ENCODE results near the gene PFDN4. TPM values are rescaled to one million over a fixed set of nuclear protein-coding genes. Genes with fewer than 3 reads are reported as not detected.

Gene PFDN4
- total and polyA plus RNA-seq, 2 of the 4 experiments (the other 2 are of a cell fraction), result 14.9 to 93.2 TPM

GRCh38 chr20:54176610-54177009 lies 31.3 kb upstream of the PFDN4 start:
- Histone ChIP-seq H3K23ac (ENCODE audit: low read depth, low read length) (no peak overlapping the region), H3K9ac (ENCODE audit: low read depth, low read length) (no peak overlapping the region), H3K4me3 (ENCODE audit: insufficient read depth, low read depth, low read length) (no peak overlapping the region), H2AK9ac (replicated peaks; ENCODE audit: low read depth, low read length, poor library complexity) (no peak overlapping the region), H3K9me1 (ENCODE audit: insufficient read depth, low read length) (no peaks in the 10 kb centered on the region), H3K27ac (ENCODE audit: insufficient read depth, low read length) (no peak overlapping the region), H2AK5ac (ENCODE audit: low read depth, low read length) (no peak overlapping the region), H3K18ac (ENCODE audit: low read depth, low read length) (no peak overlapping the region), H3K79me1 (ENCODE audit: low read depth in 1 of 2, low read length in 2 of 2) (no peaks in the 10 kb centered on the region), H4K8ac (ENCODE audit: low read depth in 2 of 2, low read length in 2 of 2) (no peak overlapping the region), H3K14ac (replicated peaks; ENCODE audit: low read depth, low read length) (no peak overlapping the region), H3K9me3 (ENCODE audit: control insufficient read depth, insufficient read depth, low read length) (no peaks in the 10 kb centered on the region), H2BK5ac (ENCODE audit: low read depth, low read length, poor library complexity, severe bottlenecking) (no peak overlapping the region), H2BK15ac (ENCODE audit: low read depth, low read length) (no peak overlapping the region), H3K4me1 (ENCODE audit: control insufficient read depth, insufficient read depth, low read length) (no peaks in the 10 kb centered on the region; the same call in 1 of the 2 replicates), H3K56ac (ENCODE audit: extremely low read depth, insufficient read depth, low read length) (no peak overlapping the region), H2BK120ac (ENCODE audit: low read depth, low read length) (no peak overlapping the region), H2AFZ (replicated peaks; ENCODE audit: low read length, poor library complexity) (no peak overlapping the region), H4K20me1 (ENCODE audit: insufficient read depth, low read length) (no peaks in the 10 kb centered on the region; the same call in 1 of the 2 replicates), H3K36me3 (ENCODE audit: control insufficient read depth, insufficient read depth, low read length) (no peaks in the 10 kb centered on the region), H3K4me2 (ENCODE audit: low read depth, low read length) (no peak overlapping the region), H2BK20ac (ENCODE audit: low read depth, low read length) (no peak overlapping the region), H3K27me3 (ENCODE audit: control insufficient read depth, insufficient read depth, low read length) (peaks cover 47% of the 10 kb centered on the region), H3K4ac (ENCODE audit: low read depth, low read length) (no peak overlapping the region), H4K91ac (ENCODE audit: insufficient read depth, low read depth, low read length) (no peak overlapping the region), H4K5ac (ENCODE audit: low read depth, low read length) (no peak overlapping the region)
- dilution Hi-C loops (cut with HindIII; ENCODE audit: low sequenced_read_pairs, unreplicated experiment), result loop anchor here (25.0 kb wide), 1 partner anchor 89 kb away; no protein-coding TSS in a partner anchor
- CTCF ChIA-PET, result no interaction called here
- TF ChIP-seq MXI1 (IDR thresholded peaks at IDR 0.05; ENCODE audit: borderline replicate concordance, low read depth, low read length) (no peak), FOS (IDR thresholded peaks at IDR 0.05; ENCODE audit: low read depth, low read length) (no peak), RCOR1 (IDR thresholded peaks at IDR 0.05; ENCODE audit: insufficient replicate concordance, low read length) (no peak), CEBPB (IDR thresholded peaks at IDR 0.05; ENCODE audit: low read depth, low read length) (no peak), MAZ (IDR thresholded peaks at IDR 0.05; ENCODE audit: borderline replicate concordance, low read depth, low read length) (no peak), SMC3 (IDR thresholded peaks at IDR 0.05; ENCODE audit: low read depth, low read length) (no peak), POLR2A (IDR thresholded peaks at IDR 0.05; ENCODE audit: low read depth, low read length) (no peak), RAD21 (IDR thresholded peaks at IDR 0.05; ENCODE audit: low read length) (no peak), BHLHE40 (IDR thresholded peaks at IDR 0.05; ENCODE audit: low read depth, low read length) (no peak), ELK1 (IDR thresholded peaks at IDR 0.05; ENCODE audit: borderline replicate concordance, low read depth, low read length) (no peak), CTCF (conservative IDR thresholded peaks at IDR 0.05; ENCODE audit: low read depth, low read length) (no peak), CHD1 (IDR thresholded peaks at IDR 0.05; ENCODE audit: low read depth, low read length) (no peak), RFX5 (IDR thresholded peaks at IDR 0.05; ENCODE audit: low read depth, low read length) (no peak), NFE2L2 (IDR thresholded peaks at IDR 0.05; ENCODE audit: low read depth, low read length) (no peak), USF2 (IDR thresholded peaks at IDR 0.05; ENCODE audit: low read depth, low read length) (no peak), MAFK (IDR thresholded peaks at IDR 0.05; ENCODE audit: low read depth, low read length) (no peak)
- intact Hi-C loops (cut with micrococcal nuclease), result no loop called here
- DNase-seq (no peak), ATAC-seq (ENCODE audit: low read depth) (no peak)
- no TSS peak for BruUV-seq (replicated peaks)
- POLR2A ChIA-PET (ENCODE audit: unreplicated experiment), result no interaction called here
- in situ Hi-C loops (cut with MboI; ENCODE audit: low sequenced_read_pairs), result loop anchor here (25.0 kb wide), 1 partner anchor 189 kb away; no protein-coding TSS in a partner anchor
- no CpG with 5 or more reads among the region's 2 CpGs for WGBS, 2 experiments (ENCODE audit: extremely low coverage in 2 of 2, insufficient read length in 1 of 2)
